ELR (cell line): ENCODE measurements around the gene ZPR1.
A peak's percentile ranks its signal among the peaks of the same experiment; 100 is the strongest.

Experiments used
- DNase-seq: peaks from one replicate; pipeline ENCODE4 v3.0.0-alpha.2; 2015; ENCODE audit warnings: low read depth

Gene ZPR1

GRCh38 chr11:116750070-116750718 lies 37.6 kb downstream of the ZPR1 start:
- no peak for DNase-seq

GRCh38 chr11:116742104-116742503 lies 45.7 kb downstream of the ZPR1 start:
- no peak for DNase-seq

- no peak for DNase-seq
Measured at GRCh38 chr11:116740741-116741140, 47.1 kb downstream of the ZPR1 start.

GRCh38 chr11:116738975-116739374 lies 48.8 kb downstream of the ZPR1 start:
- DNase-seq: no peak

- DNase-seq: peak; percentile 48
Measured at GRCh38 chr11:116736763-116737162, 51.1 kb downstream of the ZPR1 start.

- no peak for DNase-seq
Measured at GRCh38 chr11:116733969-116734508, 53.8 kb downstream of the ZPR1 start.

GRCh38 chr11:116733043-116733755 lies 54.6 kb downstream of the ZPR1 start:
- DNase-seq: no peak

- peak; percentile 73 for DNase-seq
Measured at GRCh38 chr11:116732271-116733042, 55.4 kb downstream of the ZPR1 start.

- no peak for DNase-seq
Measured at GRCh38 chr11:116731821-116732220, 56.0 kb downstream of the ZPR1 start.

- DNase-seq: peak; percentile 10
Measured at GRCh38 chr11:116731097-116731761, 56.6 kb downstream of the ZPR1 start.

GRCh38 chr11:116730601-116731000 lies 57.2 kb downstream of the ZPR1 start:
- DNase-seq: no peak

- no peak for DNase-seq
Measured at GRCh38 chr11:116730241-116730561, 57.6 kb downstream of the ZPR1 start.

GRCh38 chr11:116729501-116730240 lies 58.2 kb downstream of the ZPR1 start:
- no peak for DNase-seq

GRCh38 chr11:116727990-116728389 lies 59.8 kb downstream of the ZPR1 start:
- no peak for DNase-seq

GRCh38 chr11:116725434-116726221 lies 62.2 kb downstream of the ZPR1 start:
- peak; percentile 57 for DNase-seq

- DNase-seq: no peak
Measured at GRCh38 chr11:116724813-116725212, 63.0 kb downstream of the ZPR1 start.
